NCI-H1436 (cell line): ENCODE results near the gene CFAP99.
"Not testable (repeated sequence)": the region's sequence is repeated elsewhere in the genome, so short reads cannot be mapped to it uniquely, and the experiment has no call there.

Source experiments
- DNase-seq: peaks from one replicate; lab custom pipeline; 2025; lab: John Stamatoyannopoulos, UW

The CFAP99 gene

DNA sequence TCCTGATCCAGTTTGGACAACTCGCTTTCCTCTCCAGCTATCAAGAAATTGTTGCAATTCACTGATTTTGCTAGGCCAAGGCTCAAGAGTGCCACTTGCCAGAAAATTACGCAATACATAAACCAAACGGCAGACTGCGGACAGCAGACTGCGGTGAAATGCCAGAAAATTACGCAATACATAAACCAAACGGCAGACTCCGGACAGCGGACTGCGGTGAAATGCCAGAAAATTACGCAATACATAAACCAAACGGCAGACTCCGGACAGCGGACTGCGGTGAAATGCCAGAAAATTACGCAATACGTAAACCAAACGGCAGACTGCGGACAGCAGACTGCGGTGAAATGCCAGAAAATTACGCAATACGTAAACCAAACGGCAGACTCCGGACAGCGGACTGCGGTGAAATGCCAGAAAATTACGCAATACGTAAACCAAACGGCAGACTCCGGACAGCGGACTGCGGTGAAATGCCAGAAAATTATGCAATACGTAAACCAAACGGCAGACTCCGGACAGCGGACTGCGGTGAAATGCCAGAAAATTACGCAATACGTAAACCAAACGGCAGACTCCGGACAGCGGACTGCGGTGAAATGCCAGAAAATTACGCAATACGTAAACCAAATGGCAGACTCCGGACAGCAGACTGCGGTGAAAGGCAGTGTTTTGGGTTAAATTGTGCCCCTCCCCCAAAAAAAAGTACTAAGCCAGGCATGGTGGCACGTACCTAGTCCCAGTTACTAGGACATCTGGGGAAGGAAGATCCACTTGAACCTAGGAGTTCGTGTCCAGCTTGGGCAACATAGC is 11.4 kb downstream of the CFAP99 start:
- not testable (repeated sequence) for DNase-seq

DNA sequence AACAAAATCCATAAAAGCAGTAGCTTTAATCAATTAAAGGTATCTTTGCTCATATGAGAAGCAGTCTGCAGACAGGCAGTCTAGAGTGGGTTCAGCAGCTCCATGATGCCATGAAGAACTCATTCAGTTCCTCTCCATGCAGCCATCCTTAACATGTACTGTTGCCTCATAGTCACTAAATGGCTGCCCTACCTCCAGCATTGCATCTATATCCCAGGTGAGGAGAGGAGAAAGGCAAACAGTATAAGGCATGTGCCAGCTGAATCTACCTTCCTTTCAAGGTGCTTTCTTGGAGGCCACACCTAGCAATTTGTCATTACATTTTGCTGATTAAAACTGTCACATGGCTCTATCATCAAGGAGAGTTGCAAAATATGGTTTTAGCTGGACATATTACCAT is 13.2 kb downstream of the CFAP99 start:
- DNase-seq: no peak

DNA sequence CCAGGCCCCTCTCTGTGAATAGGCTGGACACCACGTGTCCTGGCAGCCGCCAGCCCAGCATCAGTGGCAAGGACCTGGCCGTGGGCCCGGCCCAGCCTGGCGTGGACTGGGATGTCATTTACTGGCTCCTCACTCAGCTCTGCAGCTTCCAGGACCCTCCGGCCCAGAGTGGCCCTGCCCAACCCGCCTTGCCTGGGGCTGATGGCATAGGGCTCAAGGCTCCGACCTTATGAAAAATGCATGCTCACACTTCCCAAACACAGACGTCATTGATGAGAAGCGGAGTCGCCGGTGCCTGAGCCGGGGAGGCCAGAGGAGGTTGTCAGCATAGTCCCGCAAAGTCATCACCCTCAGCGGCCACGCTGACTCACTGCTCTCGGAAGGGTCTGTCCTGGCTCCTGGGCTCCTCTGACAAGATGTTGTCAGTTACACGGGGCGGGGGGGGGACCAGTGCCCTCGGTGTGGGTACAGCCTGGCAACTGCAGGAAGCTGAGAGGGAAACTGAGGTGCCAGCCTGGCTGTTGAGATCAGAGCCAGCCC is 14.3 kb downstream of the CFAP99 start:
- no peak for DNase-seq

DNA sequence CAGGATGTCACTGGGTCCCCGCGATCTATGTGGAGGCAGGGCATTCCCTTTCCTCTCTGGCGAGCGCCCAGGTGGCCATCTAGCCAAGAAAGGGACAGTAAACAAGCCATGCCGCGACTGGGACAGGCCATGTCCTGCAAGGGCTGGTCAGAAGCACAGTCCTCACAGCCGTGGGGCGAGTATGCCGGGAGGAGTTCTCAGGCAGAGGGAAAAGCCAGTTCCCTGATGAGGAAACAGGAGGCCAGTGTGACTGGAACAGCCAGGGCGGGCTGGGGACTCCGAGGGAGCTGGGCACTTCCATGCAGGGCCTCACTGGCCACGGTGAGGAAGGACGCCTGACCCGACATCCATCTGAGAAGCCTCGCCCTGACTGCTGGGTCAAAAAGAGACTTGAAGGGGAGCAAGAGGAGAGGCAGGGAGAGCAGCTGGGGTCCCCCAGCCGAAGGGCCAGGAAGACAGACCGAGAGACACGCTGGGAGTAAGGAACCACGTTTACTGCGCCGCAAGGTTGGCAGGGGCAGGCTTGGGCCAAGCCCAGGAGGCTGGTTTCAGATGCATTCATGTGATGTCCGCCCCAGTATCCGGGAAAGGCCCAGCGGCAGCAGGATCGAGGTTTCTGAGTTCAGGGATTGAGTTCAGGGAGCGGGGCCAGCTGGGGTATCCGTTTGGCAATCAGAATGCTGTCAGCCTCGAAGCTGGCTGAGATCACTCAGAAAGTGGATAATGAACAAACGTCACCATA is 15.0 kb downstream of the CFAP99 start:
- DNase-seq: no peak

DNA sequence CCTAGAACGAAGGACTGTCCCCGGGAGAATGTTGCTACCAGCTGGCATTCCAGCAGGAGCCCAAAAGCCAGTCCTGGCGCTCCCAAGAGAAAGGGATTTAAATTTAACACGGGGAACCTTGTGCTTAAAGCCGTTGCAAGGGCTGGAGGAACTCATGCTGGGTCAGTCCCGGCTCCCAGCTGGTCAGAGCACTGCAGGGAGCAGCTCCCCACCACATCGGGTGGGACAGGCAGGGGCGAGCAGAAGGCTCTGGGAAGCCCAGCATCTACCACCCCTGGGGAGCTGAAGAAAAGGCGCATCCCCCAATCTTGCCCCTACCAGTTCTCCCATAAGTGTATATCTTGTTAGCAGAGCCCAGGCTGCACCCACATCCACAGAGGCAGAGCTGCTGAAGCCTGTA is 15.7 kb downstream of the CFAP99 start:
- DNase-seq: no peak

DNA sequence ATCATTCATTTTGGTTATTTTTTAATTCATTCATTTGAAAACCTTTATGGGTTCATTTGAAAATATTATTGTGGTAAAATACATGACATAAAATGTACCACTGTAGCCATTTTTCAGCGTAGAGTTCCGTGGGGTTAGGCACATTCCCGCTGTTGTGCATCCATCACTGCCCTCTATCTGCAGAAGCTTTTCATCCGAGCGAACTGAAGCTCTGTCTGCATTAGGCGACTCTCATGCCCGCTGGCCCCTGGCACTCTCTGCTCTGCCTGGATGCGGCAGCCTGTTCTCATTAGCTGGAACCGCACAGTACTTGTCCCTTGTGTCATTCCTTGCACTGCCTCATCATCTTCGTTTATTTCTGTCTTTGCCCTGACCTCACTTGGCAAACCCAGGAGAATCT is 17.5 kb downstream of the CFAP99 start:
- no peak for DNase-seq

DNA sequence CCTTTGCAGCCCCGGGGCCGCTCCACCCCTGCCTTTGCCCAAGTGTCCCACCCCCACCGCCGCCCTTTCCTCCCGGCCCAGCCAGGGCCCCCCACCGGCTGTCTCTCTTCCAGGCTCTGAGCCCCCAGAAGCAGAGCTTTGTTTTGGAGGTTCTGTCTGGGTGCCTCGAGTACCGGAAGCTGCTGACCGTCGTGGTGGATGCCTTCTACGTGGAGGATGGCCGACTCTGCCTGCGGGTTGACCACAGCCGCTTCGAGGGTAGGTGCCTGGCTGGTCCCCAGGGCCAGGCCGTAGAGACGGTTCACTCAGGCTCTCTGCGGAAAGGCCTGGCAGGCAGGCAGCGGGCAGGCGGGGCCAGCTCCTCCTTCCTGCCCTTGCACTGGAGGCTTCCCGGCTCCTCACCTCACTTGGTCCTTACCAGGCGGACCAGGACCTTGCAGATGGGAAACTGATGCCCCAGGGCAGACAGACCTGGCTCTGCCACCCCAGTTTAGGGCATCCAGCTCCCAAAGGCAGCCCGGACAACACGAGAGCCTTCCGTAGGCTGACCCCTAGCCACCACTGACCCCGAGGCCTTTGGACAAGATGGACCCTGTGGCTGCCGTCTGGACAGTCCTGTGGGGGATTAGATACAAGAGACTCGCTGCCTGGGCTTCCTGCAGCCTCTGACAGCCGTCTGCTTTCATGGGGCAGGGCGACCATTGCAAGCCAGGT is 18.2 kb downstream of the CFAP99 start:
- DNase-seq: no peak

DNA sequence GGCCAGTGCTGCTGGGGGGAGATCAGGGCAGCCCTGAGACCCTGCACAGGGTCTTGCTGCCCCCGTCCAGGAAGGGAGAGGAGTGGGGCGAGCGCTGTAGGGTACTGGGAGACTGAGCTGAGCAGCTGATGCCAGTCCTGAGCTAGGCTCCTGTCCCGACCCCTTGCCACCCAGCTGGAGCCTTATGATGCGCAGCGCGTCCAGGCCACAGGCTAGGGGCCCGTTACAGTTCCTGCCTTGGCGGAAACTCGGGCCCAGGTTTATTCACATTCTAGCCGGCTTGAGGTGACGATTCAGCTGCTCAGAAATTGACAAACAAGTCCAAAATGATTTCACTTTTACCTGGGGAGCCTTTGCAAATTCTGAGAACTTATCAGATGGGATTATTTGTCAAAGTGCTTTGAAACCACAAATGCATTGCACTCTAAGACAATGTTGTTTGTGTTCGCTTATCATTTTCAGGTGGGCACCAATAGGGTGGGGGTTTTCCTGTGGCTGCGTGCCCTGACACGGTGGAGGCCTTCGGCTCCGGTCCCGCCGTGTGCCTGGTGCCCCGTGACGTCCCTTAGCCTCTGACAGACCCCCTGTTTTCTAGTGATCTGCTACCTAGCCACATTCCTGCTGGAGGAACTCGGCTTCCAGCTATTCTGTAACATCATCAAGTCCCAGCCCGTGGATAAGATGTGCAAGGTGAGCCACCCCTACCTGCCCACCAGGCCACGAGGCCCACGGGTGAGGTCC is 18.9 kb downstream of the CFAP99 start:
- no peak for DNase-seq

DNA sequence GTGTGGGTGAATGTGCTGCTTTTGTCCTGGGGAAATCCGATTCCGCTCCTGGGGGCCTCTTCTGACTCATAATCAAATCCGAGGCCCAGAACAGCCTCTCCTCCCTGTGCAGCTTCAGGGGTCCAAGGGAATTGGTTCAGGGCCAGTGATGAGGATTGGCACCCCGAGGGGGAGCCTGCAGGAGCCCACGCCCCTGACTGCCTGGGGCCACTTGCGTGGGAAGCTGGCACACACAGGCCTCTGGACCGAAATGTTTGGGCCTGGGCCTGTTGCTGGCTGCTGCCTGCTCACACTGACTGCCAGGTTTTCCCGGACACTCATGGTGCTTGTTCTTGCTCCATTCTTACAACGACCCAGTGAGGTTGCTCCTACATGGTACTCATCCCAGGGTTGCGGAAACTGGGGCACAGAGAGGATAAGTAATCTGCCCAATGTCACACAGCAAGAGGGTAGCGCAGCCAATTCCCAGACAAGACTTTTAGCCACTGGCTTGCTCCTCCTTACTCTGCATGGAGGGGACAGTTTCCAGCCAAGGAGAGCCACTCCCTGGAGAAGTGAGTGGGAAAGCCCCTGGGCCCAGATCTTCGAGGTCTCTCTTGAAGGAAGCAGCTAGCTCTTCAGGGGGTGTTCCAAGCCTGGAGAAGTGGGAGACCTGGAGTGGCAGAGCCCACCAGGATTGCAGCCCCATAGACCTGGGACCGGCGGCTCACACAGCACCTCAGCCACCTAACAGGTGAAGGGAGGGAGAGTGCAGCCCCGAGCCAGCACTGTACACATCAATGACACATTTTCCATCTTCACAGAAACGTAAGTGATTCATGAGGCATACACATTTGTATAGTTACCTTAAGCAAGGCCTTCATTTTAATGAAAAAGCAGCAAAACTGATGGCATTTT is 20.3 kb downstream of the CFAP99 start:
- DNase-seq: no peak

DNA sequence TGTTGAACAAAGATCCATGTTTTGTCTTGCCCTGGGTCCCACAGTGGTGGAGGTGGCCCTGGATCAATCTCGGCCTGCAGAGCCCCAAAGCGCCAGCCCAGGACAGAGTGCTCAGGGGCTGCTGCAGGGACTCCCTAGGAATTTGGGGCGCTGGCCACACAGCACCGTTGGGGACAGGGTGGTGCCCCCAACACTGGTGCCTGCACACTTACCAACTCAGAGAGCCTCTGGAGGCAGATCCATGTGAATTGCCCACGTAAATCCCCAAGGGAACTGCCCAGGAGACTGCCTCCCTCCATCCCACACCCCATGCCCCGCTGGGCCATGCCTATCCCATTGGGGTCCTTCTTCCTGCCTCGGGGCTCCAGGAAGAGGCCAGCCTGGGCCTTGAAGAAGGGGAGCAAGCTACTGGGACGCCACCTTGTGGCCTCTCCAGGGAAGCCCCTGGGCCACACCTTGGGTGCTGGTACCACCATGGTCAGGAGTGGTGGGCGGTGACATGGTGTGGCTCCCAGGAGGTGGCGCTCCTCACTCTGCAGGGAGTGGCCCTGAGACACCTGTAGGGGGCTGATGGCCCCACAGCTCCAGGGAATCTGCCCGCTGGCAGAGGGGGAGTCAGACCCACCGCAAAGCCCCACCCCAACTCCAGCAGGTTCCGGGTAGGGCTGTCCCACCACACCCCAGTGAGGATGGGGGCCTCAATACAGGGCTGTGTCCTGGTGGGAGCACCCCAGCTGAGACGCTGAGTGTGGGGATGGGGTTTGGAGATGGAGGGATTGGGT is 22.8 kb downstream of the CFAP99 start:
- DNase-seq: peak; percentile 20

DNA sequence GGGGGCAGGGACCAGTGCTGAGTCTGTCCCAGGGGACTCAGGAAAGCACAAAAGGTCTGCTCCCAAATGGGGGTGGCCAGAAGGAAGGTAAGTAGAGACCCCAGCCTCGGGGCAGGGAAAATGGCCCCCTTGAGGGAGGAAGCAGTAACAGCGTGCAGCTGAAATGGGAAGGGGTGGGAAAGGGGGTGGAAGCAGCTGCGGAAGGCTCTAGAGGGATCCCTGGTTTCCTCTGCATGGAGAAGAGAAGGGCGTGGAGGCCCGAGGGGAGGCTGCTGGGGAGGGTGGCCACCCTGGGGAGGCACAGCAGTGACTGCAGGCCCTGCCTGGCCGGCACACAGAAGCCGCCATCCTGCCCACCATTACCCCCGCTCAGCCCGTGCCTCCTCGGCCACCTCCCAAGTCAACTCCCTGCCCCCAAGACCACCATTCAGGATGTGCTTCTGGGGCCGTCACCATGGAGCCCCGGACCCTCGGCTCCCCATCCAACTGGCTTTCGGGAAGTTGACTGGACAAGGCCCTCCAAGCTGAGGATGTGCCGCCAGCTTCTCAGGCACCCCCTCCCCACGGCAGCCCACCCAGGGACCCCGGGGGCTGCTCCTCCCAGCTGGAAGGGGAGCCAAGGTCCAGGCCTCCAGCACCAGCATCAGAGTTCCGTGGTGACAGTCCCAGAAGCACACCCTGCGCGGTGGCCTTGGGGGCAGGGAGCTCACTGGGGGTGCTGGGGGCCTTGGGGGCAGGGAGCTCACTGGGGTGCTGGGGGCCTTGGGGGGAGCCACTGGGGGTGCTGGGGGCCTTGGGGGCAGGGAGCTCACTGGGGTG is 23.6 kb downstream of the CFAP99 start:
- no peak for DNase-seq

DNA sequence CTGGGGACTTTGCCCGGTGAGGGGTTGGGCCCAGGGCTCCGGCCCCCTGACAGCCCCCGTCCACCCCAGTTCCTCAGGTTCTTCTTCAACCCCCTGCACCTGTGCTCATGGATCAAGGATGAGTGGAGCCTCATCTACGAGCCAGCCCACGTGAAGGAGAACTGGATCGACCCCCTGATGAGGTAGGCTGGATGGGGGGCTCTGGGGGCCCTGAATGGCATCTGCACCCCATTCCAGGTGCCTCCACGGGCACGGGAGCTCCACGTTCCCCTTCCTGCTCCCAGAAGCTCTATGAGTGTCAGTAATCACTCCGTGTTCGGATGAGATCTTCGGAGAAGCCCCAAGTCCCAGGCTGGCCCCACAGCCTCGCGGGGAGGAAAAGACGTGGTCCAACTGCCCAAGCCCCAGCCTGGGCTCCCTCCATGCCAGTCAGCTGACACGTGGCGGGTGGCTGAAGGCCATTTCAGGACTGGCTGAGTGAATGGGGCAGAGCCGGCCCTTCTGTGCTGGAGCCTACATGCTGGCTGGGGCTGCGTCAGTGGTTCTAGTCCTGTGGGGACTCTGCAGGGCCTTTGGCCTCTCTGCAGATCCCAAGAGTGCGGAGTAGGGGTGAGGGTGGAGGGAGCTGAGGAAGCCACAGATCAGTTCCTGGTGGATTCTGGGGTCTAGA is 24.4 kb downstream of the CFAP99 start:
- DNase-seq: no peak

DNA sequence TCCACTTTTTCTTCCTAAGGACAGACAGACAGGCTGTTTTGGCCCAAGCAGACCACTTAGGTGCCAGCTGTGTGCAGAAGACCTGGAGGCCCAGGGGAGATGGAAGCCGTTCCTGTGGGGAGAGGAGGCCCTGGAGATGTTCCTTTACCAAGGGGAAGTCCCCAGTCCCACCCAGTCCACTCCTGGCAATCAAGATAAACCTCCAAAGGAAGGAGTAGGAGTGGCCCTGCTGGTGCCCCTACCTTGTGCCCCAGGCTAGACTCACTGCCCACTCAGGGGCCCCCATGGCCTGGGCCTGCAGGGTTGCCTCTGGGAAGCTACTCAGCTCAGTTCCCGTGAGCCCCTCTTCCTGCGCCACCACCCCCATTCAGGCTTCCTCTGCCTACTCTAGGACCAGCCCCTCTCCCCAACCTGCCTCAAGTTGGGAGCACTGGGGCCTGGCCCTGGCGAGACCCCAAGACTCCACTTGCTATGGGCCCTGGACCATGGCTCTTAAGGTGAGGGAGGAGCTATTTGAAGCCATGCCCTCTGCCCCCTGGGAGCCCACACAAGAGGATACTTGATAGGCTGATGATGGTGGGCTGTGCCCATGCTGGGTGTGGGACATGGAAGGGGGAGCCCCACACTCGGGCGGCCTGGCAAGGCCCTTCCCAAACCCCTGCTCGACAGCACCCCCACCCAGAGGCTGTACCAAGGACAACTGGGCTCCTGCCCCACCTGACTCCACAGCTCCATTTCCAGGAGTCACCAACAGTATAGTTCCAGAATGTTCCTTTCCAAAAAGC is 25.4 kb downstream of the CFAP99 start:
- no peak for DNase-seq

DNA sequence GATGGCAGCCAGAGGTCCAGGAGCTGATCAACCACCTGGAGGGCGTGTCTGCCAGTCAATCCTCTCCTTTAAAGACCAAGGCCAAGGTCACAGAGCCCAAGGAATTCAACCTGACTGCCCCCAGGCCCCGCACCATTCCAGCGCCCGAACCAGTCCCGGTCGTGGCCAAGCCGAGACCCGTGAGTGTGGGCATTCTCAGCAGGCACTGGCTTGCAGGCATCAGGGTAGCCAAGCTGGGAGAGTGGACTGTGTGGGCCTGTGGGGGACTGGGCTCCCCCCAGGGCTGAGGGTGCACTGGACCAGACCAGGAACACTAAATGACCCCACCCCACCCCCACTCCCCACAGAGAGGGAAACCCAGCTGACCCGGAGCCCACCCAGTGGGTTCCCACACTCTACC is 26.4 kb downstream of the CFAP99 start:
- DNase-seq: no peak

DNA sequence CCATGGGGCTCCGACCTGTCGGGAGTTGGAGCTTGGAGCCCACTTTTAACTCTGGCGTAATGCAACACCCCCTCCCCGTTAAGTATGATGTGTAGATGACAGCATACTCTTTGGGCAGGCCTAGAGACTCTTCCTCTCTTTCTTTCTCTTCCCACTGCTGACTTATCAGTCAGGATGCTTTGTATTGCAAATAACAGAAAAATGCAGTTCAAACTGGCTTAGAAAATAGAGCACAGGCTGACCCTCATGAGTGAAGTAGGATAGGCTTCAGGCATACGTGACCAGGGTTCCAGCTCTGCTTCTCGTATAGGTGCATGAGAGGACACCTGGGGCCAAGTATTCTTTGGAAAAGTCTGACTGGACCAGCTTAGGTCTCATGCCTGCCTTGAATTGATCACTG is 26.8 kb downstream of the CFAP99 start:
- DNase-seq: no peak

DNA sequence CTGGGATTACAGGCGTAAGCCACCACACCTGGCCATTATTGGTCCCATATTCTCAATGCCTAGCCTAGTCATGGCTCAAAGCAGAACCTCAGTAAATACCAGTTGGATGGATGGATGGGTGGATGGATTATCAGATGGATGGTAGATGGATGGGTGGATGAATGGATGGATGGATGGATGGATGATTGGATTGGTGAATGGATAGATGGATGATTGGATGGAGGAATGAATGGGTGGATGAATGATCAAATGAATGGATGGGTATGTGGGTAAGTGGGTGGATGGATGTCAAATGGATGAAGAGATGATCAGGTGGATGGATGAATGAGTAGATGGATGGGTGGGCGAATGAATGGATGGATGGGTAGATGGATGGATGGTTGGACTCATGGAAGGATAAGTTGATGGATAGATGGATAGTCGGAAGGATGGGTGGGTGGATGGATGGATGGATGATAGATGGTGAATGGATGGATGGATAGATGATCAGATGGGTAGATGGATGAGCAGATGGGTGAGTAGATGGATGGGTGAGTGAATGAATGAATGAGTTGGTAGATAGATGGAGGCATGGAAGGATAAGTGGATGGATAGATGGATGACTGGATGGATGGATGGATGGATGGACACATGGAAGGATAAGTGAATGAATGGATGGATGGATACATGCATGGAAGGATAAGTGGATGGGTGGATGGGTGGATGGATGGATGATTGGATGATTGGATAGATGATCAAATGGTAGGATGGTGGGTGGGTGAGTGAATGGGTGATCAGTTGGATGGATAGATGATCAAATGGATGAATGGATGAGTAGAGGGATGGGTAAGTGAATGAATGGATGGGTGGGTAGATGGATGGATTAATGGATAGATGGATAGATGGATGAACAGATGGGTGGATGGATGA is 28.2 kb downstream of the CFAP99 start:
- no peak for DNase-seq

DNA sequence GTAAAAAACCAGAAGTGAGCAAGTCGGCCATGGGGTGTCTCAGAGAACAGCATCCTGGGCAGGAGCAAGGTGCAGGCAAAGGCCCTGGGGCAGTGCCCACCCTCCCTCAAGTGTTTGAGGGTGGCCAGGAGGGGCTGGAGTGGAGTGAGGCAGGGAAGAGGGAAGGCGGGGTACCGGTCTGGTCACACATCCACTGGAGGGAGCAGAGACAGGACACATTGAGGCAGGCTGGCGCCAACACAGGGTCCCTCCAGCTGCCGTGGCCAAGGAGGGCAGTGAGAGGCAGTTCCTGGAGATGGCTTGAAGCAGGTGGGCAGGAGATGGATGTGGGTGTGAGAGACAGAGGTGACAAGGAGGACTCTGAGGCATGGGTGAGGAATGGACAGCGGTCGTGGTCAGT is 29.8 kb downstream of the CFAP99 start:
- DNase-seq: no peak
